Measurements from ENCODE around the gene AP4M1. TPM values are rescaled to one million over a fixed set of nuclear protein-coding genes. Genes with fewer than 3 reads are reported as not detected.
A peak's percentile ranks its signal among the peaks of the same experiment; 100 is the strongest.

The AP4M1 gene
- total RNA-seq, 4 donors from 2014 or later, result 16.5 to 86.0 (median 54.9) TPM

GRCh38 chr7:100132126-100132525 lies 30.7 kb downstream of the AP4M1 start:
- TF ChIP-seq POLR2A (IDR thresholded peaks at IDR 0.05), result no peak
- TF ChIP-seq POLR2AphosphoS5 (IDR thresholded peaks at IDR 0.05), result no peak
- TF ChIP-seq EP300 (IDR thresholded peaks at IDR 0.05; ENCODE audit: low read depth), result no peak
- TF ChIP-seq CTCF (IDR thresholded peaks at IDR 0.05), result no peak
- H3K27ac ChIP-seq, result no peak overlapping the region
- H3K9me3 ChIP-seq, result no peaks in the 10 kb centered on the region
- 48 to 60% methylated on average over 5 to 7 of the region's 7 CpGs for WGBS, 2 donors (ENCODE audit: low coverage in 1 of 2)
- intact Hi-C loops (cut with DNase I; ENCODE audit: low total_unique reads), result loop anchor here (5.0 kb wide), 1 partner anchor 90 kb away; no protein-coding TSS in a partner anchor
- H3K27me3 ChIP-seq, result no peaks in the 10 kb centered on the region
- in situ Hi-C loops (cut with MboI; ENCODE audit: low pct_ligation_motif_present in 1 of 4, low pct_unique_long_range_greater_than_20kb in 1 of 4, low sequenced_read_pairs in 3 of 4), result loop anchor here in 1 of 4 donors (5.0 kb wide), 1 partner anchor 85 kb away; the partner anchor contains the start of gene PVRIG
- peaks cover 6 to 37% (median 21%) of the 10 kb centered on the region in 4 donors for H3K4me1 ChIP-seq
- no peak for DNase-seq
- no peak overlapping the region for H3K4me3 ChIP-seq
- no peaks in the 10 kb centered on the region for H3K36me3 ChIP-seq

- Histone ChIP-seq H3K4me3 (no peak overlapping the region), H3K36me3 (no peaks in the 10 kb centered on the region), H3K27me3 (no peaks in the 10 kb centered on the region), H3K4me1 (peaks cover 6 to 37% (median 20%) of the 10 kb centered on the region in 4 donors), H3K27ac (no peak overlapping the region), H3K9me3 (no peaks in the 10 kb centered on the region)
- WGBS, 2 donors (ENCODE audit: low coverage in 1 of 2), result 17 to 36% methylated on average over 2 to 3 of the region's 3 CpGs
- intact Hi-C loops (cut with DNase I; ENCODE audit: low total_unique reads) (loop anchor here (5.0 kb wide), 1 partner anchor 90 kb away; no protein-coding TSS in a partner anchor), in situ Hi-C loops (cut with MboI; ENCODE audit: low pct_ligation_motif_present in 1 of 4, low pct_unique_long_range_greater_than_20kb in 1 of 4, low sequenced_read_pairs in 3 of 4) (loop anchor here in 1 of 4 donors (5.0 kb wide), 1 partner anchor 85 kb away; the partner anchor contains the start of gene PVRIG)
- DNase-seq, result peak; percentile 76
- TF ChIP-seq POLR2A (IDR thresholded peaks at IDR 0.05), result no peak
- TF ChIP-seq EP300 (IDR thresholded peaks at IDR 0.05; ENCODE audit: low read depth), result no peak
- TF ChIP-seq CTCF (IDR thresholded peaks at IDR 0.05), result peak; percentile 75 to 96 (median 82)
- no peak for TF ChIP-seq POLR2AphosphoS5 (IDR thresholded peaks at IDR 0.05)
Observed at GRCh38 chr7:100132697-100133151, 31.3 kb downstream of the AP4M1 start.

- intact Hi-C loops (cut with DNase I; ENCODE audit: low total_unique reads) (loop anchor here (5.0 kb wide), 1 partner anchor 74 kb away; no protein-coding TSS in a partner anchor), in situ Hi-C loops (cut with MboI; ENCODE audit: low pct_ligation_motif_present in 1 of 4, low pct_unique_long_range_greater_than_20kb in 1 of 4, low sequenced_read_pairs in 3 of 4) (no loop called here)
- Histone ChIP-seq H3K27ac (peak overlapping the region in 3 of 4 donors; percentile 17 to 55 (median 41)), H3K9me3 (no peaks in the 10 kb centered on the region), H3K4me3 (no peak overlapping the region), H3K36me3 (no peaks in the 10 kb centered on the region), H3K4me1 (peaks cover 0 to 21% (median 8%) of the 10 kb centered on the region in 4 donors), H3K27me3 (no peaks in the 10 kb centered on the region)
- DNase-seq, result no peak
- 43 to 65% methylated on average over 6 to 13 of the region's 13 CpGs for WGBS, 2 donors (ENCODE audit: low coverage in 1 of 2)
- TF ChIP-seq POLR2AphosphoS5 (IDR thresholded peaks at IDR 0.05) (no peak), EP300 (IDR thresholded peaks at IDR 0.05; ENCODE audit: low read depth) (no peak), POLR2A (IDR thresholded peaks at IDR 0.05) (no peak), CTCF (IDR thresholded peaks at IDR 0.05) (no peak)
Observed at GRCh38 chr7:100137851-100138760, 36.7 kb downstream of the AP4M1 start.

- no peak for DNase-seq
- WGBS, 2 donors (ENCODE audit: low coverage in 1 of 2), result 42 to 67% methylated on average over 1 to 3 of the region's 3 CpGs
- H3K4me3 ChIP-seq, result no peak overlapping the region
- intact Hi-C loops (cut with DNase I; ENCODE audit: low total_unique reads) (no loop called here), in situ Hi-C loops (cut with MboI; ENCODE audit: low pct_ligation_motif_present in 1 of 4, low pct_unique_long_range_greater_than_20kb in 1 of 4, low sequenced_read_pairs in 3 of 4) (no loop called here)
- H3K27ac ChIP-seq, result peak overlapping the region; percentile 70 to 78 (median 75)
- TF ChIP-seq CTCF (IDR thresholded peaks at IDR 0.05) (no peak), POLR2A (IDR thresholded peaks at IDR 0.05) (no peak), EP300 (IDR thresholded peaks at IDR 0.05; ENCODE audit: low read depth) (peak; percentile 65), POLR2AphosphoS5 (IDR thresholded peaks at IDR 0.05) (peak in 2 of 3 donors; percentile 48 to 57)
- no peaks in the 10 kb centered on the region for H3K36me3 ChIP-seq
- H3K9me3 ChIP-seq, result no peaks in the 10 kb centered on the region
- H3K27me3 ChIP-seq, result no peaks in the 10 kb centered on the region
- H3K4me1 ChIP-seq, result peaks cover 0 to 21% (median 8%) of the 10 kb centered on the region in 4 donors
Observed at GRCh38 chr7:100141555-100141949, 40.1 kb downstream of the AP4M1 start.
